HuH-7.5 (cell line): Measurements from ENCODE around the gene ICAM3.

Source experiments
- DNase-seq: peaks from one replicate; pipeline ENCODE4 v3.0.0; 2011; ENCODE audit warnings: low spot score

The ICAM3 gene

GRCh38 chr19:10318807-10319682 lies 20.4 kb downstream of the ICAM3 start:
- no peak for DNase-seq

DNA sequence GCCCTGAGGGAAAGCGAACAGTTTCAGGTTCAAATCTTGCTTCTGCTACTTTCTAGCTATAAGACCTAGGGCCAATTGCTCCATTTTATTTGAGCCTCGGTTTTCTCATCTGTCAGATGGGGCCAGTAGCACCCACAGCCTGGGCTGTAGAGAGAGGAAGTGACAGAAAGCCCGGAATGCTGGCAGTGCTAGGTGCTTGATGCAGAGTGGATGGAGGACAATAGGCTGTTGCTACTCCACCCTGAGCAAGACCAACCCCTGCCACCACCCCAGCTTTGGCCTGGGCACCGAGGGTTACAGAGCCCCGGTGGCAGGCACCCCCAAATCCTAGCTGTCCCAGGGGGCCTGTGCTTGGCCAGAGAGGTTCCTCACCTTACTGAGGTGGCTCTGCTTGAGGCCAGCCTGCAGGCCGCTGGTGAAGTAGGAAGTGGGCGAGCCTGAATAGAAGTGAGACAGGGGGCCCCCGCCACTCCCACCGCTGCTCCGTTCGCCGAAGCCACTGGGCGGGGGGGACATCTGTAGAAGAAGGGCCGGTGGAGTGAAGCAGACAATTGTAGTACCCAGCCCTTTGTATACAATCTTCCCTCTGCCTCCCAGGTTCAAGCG lies 21.5 kb downstream of the ICAM3 start:
- DNase-seq, result no peak

- DNase-seq, result no peak
Measured at GRCh38 chr19:10317045-10317856, 22.2 kb downstream of the ICAM3 start.

GRCh38 chr19:10316229-10317044 lies 23.0 kb downstream of the ICAM3 start:
- DNase-seq, result no peak

DNA sequence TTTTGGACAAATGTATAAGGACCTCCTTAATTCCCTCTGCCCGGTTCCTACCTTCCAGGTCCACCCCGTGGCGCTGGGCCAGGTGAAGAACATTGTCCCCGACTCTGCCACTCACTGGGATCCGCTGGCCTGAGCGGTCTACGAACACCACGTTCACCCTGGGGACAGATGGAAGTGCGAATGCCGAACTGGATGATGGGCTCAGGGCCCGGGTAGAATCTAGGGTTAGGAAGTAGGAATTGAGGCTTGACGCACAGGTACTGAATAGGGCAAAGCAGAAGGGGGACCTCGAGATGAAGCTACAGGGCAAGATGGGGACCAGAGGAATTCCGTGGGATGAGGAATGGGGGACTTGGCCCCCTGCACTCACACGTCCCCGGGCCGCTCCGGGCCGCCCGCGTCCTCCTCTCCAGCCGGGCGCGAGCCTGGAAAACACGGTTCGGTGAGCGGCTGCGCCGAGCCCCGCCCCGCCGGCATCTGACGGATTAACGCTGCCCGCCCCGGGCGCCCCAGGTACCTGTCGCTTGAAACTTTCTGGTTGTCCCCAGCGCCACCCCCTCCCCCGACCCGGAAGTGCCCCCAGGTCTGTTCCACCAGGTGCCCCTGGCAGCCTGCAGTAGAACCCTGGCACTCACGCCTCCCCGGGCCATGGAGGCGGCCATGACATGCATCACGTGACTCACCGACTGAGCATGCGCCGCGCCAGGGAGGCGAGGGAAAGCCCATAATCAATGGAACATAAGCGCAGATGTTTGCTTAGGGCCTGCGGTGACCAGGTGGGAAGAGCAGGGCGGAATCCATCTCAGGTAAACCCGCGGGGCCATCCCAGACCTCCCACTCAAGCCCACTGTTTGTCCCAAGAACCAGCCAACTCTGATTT lies 23.8 kb downstream of the ICAM3 start, which contains the start of gene FDX2:
TSS of gene FDX2 (minus strand) at position 681 of the 880 bp plus-strand sequence. CDS start at position 662, 19 bp downstream.
- DNase-seq, result peak; percentile 97

- no peak for DNase-seq
Measured at GRCh38 chr19:10309423-10309822, 30.0 kb downstream of the ICAM3 start, which contains the start of gene ZGLP1. ZGLP1 (minus strand) TSS chr19:10309815.

DNA sequence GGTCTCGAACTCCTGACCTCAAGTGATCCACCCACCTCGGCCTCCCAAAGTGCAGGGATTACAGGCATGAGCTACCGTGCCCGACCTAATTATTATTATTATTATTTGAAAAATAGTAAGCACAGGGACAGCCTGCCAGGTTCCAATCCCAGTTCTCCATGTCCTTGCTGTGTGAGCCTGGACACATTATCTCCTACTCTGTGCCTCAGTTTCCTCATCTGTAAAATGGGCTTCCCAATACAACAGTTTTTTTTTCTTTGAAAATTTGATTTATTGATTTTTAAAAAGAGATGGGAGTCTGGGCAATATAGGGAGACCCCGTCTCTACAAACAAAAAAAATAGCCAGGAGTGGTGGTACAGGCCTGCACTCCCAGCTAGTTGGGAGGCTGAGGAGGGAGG lies 33.1 kb downstream of the ICAM3 start:
- no peak for DNase-seq

DNA sequence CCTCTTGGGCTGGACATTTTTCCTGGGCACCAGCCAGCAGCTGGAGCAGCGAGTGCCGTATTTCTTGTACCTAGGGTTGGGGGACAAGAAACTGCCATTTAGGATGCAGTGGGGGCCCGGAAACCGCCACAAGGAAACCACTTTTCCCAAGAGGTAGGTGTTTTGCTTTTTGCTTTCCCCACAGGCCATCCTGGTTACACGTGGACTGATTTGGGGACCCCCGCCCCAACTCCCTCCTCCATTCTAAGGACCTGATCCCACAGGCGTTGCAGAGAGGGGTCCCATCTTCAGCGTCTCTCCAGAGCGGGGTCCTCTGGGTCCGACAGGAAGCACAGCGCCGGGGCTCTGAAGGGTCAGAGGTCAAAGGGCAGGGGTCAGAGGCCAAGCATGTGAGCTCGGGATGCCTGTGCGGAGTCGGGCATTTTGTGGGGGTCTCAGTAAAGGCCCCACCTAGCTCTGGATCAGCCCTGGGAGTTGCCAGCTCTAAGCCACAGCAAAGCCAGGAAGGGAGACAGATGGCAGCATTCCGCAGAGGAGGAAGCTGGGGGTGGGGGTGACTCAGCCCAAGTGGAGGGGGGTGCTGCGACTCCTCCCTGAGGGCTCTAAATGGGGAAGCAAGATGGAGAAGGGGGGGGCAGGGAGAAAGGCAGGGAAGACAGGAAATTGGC lies 34.2 kb downstream of the ICAM3 start:
- DNase-seq, result no peak

- DNase-seq, result no peak
Measured at GRCh38 chr19:10299545-10300458, 39.6 kb downstream of the ICAM3 start.

DNA sequence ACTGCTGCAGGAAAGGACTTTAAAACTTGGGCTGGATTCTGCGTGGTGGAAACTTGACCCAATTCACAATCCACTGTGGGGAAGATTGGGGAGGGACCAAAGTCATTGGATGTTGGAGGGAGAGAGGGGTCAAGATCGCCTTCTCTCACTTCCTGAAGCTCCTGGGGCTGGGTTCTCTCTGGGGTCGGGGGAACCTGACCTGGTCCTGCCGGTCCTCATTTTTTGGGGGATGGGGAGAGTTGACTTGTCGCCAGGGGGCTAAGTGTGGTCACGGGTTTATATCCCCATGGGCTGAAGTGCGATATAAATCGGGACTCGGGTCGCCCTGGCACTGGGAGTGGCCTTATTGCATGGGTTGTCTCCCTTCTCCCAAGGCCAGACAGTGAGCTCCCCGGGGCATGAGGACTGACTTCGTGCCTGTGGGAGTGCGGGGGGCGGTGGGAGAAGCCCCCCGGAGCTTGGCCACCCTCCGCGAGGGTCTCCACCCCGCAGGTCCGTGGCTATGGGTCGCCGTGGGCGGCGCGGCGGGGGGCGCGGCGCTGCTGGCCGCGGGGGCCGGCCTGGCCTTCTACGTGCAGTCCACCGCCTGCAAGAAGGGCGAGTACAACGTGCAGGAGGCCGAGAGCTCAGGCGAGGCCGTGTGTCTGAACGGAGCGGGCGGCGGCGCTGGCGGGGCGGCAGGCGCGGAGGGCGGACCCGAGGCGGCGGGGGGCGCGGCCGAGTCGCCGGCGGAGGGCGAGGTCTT lies 43.4 kb downstream of the ICAM3 start:
- DNase-seq, result no peak

- peak; percentile 85 for DNase-seq
Measured at GRCh38 chr19:10295305-10295846, 44.0 kb downstream of the ICAM3 start.

GRCh38 chr19:10294368-10294697 lies 45.1 kb downstream of the ICAM3 start:
- DNase-seq, result no peak

GRCh38 chr19:10293637-10294367 lies 45.6 kb downstream of the ICAM3 start:
- DNase-seq, result no peak

DNA sequence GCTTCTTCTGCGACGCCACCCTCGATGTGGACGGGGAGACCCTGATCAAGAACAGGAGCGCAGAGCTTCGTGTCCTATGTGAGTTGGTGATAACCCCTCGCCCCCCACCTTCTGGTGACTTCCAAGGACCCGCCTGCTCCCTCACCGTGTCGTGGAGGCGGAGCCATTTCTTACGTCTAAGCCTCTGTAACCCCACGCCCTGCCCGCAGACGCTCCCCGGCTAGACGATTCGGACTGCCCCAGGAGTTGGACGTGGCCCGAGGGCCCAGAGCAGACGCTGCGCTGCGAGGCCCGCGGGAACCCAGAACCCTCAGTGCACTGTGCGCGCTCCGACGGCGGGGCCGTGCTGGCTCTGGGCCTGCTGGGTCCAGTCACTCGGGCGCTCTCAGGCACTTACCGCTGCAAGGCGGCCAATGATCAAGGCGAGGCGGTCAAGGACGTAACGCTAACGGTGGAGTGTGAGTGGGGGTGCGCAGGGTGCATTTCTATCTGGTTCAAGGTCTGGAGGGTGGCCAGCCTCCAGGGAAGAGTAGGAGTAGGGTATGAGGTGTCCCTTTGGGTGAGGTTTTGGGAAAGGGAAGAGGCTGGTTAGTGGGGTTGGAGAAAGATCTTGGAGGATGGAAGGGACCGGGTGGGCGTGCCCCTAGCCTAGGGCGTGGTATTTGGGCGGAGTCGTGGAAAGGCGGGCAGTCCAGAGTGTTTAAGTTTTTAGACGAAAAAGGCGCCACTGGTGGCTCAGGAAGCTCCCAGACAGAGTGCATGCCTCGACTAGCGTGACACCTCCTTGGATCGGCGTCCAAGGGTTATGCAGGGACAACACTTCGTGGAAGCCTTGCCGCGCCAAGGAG lies 46.4 kb downstream of the ICAM3 start:
- DNase-seq, result peak; percentile 28

DNA sequence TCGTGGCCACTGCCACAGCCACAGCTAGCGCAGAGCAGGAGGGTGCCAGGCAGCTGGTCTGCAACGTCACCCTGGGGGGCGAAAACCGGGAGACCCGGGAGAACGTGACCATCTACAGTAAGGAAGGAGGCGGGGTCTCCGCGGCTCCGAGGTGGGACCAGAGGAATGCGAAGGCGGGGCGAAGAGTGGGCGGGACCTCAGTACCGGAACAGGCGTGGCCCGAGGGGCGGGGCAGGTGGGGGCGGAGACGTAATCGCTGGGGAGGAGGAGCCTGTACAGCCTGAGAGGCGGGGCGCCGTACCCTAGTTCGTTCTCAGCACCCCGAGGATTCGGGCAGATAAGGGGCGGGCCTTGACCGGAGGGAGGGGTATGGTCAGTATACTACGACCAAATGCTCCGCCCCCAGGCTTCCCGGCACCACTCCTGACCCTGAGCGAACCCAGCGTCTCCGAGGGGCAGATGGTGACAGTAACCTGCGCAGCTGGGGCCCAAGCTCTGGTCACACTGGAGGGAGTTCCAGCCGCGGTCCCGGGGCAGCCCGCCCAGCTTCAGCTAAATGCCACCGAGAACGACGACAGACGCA lies 47.1 kb downstream of the ICAM3 start:
- DNase-seq, result peak; percentile 96
